H1 (cell line): ENCODE data around the gene GNG14. TPM values are rescaled to one million over a fixed set of nuclear protein-coding genes. Genes with fewer than 3 reads are reported as not detected.

ENCODE experiments used
- CTCF ChIA-PET: fragments of 300-600 bp; sonication (Branson Sonifier 250); formaldehyde crosslinking; loops from one replicate; lab custom pipeline; 2021; ENCODE audit not compliant: partially characterized antibody; lab: Charles Lee
- POLR2A ChIA-PET: fragments of 300-600 bp; sonication (Branson Sonifier 250); formaldehyde crosslinking; loops from one replicate; lab custom pipeline; 2021; ENCODE audit warnings: inconsistent platforms; ENCODE audit not compliant: partially characterized antibody; lab: Charles Lee
- DNase-seq, 2 experiments: peaks; one replicate each; pipeline versions ENCODE4 v3.0.0 to v3.0.0-alpha.2; 2010 to 2022; ENCODE audit warnings: low spot score in 2 of 2, low read depth in 1 of 2, mixed read lengths in 1 of 2
- FAIRE-seq: peaks from 2 replicates; lab custom pipeline; 2011; peaks lifted over from hg19 to GRCh38; lab: Jason Lieb, UNC
- H2AFZ ChIP-seq: 2 replicates; pipeline ENCODE4 v1.8.1; 2012; ENCODE audit warnings: low read length, inconsistent platforms
- H2AK5ac ChIP-seq: 2 replicates; pipeline ENCODE4 v1.6.1; 2013; ENCODE audit warnings: low read depth, low read length
- H2BK120ac ChIP-seq: replicated peaks from 2 replicates; pipeline ENCODE3; 2013; ENCODE audit warnings: low read depth, low read length, inconsistent platforms
- H2BK12ac ChIP-seq: 2 replicates; pipeline ENCODE4 v1.6.1; 2013; ENCODE audit warnings: low read depth, low read length
- H2BK15ac ChIP-seq: 2 replicates; pipeline ENCODE4 v1.6.1; 2013; ENCODE audit warnings: low read length
- H2BK20ac ChIP-seq: 2 replicates; pipeline ENCODE4 v1.6.1; 2013; ENCODE audit warnings: low read length
- H2BK5ac ChIP-seq: 2 replicates; pipeline ENCODE4 v1.6.1; 2013; ENCODE audit warnings: low read depth, low read length
- H3K14ac ChIP-seq: 2 replicates; pipeline ENCODE4 v1.6.1; 2013; ENCODE audit warnings: inconsistent platforms; ENCODE audit not compliant: insufficient read length
- H3K18ac ChIP-seq: 2 replicates; pipeline ENCODE4 v1.6.1; 2013; ENCODE audit warnings: low read length; ENCODE audit errors: extremely low read depth
- H3K23ac ChIP-seq: 2 replicates; pipeline ENCODE4 v1.6.1; 2013; ENCODE audit warnings: inconsistent platforms; ENCODE audit not compliant: insufficient read length
- H3K23me2 ChIP-seq: 2 replicates; pipeline ENCODE4 v1.6.1; 2013; ENCODE audit warnings: low read depth, low read length
- H3K27ac ChIP-seq: 2 replicates; pipeline ENCODE4 v1.6.1; 2011; ENCODE audit warnings: low read depth, low read length, inconsistent platforms
- H3K27me3 ChIP-seq, 4 experiments: replicated peaks in 1 of 4; 1 replicate in 1 of 4; 2 replicates in 3 of 4; pipeline versions ENCODE4 v1.6.1 to v1.8.1; 2011 to 2013; ENCODE audit warnings: low read length in 3 of 4, mild to moderate bottlenecking in 3 of 4, inconsistent platforms in 2 of 4, mixed read lengths in 2 of 4, moderate library complexity in 1 of 4; ENCODE audit not compliant: control insufficient read depth in 3 of 4, insufficient read depth in 3 of 4; ENCODE audit errors: extremely low read depth in 1 of 4
- H3K36me3 ChIP-seq, 4 experiments: 2 replicates each; pipeline versions ENCODE4 v1.6.1 to v1.8.1; 2011 to 2013; ENCODE audit warnings: mild to moderate bottlenecking in 4 of 4, low read length in 3 of 4, moderate library complexity in 2 of 4, control low read depth in 1 of 4, inconsistent platforms in 1 of 4; ENCODE audit not compliant: insufficient read depth in 4 of 4, control insufficient read depth in 2 of 4
- H3K4ac ChIP-seq: replicated peaks from 2 replicates; pipeline ENCODE3; 2013; ENCODE audit warnings: low read length, low read depth, mixed read lengths, inconsistent platforms; ENCODE audit not compliant: insufficient read length
- H3K4me1 ChIP-seq, 4 experiments: replicated peaks in 1 of 4; 1 replicate in 1 of 4; 2 replicates in 3 of 4; pipeline versions ENCODE4 v1.6.1 to v1.8.1; 2011 to 2013; ENCODE audit warnings: low read length in 3 of 4, inconsistent platforms in 2 of 4, mixed read lengths in 1 of 4; ENCODE audit not compliant: insufficient read depth in 4 of 4, control insufficient read depth in 3 of 4
- H3K4me2 ChIP-seq, 2 experiments: 2 replicates each; pipeline versions ENCODE4 v1.6.1 to v1.8.1; 2011 to 2013; ENCODE audit warnings: low read depth in 2 of 2, low read length in 2 of 2, control low read depth in 1 of 2, inconsistent platforms in 1 of 2, mild to moderate bottlenecking in 1 of 2; ENCODE audit not compliant: insufficient read depth in 1 of 2
- H3K4me3 ChIP-seq, 4 experiments: fragments of 200-600, 300-600 bp in 1 of 4; sonication (generic), shearing (Covaris generic), sonication (Bioruptor Twin) in 1 of 4; 2 replicates each; pipeline versions ENCODE4 v1.5.1 to v1.8.1; 2011 to 2016; ENCODE audit warnings: low read length in 4 of 4, low read depth in 3 of 4, control low read depth in 2 of 4, inconsistent platforms in 2 of 4, mild to moderate bottlenecking in 2 of 4, mixed read lengths in 1 of 4, moderate library complexity in 1 of 4; ENCODE audit not compliant: insufficient read depth in 2 of 4; ENCODE audit errors: extremely low read depth in 1 of 4
- H3K56ac ChIP-seq: replicated peaks from 2 replicates; pipeline ENCODE3; 2013; ENCODE audit warnings: low read depth, mild to moderate bottlenecking, mixed read lengths, low read length, inconsistent platforms; ENCODE audit not compliant: insufficient read length
- H3K79me1 ChIP-seq: 2 replicates; pipeline ENCODE4 v1.6.1; 2013; ENCODE audit warnings: low read depth, low read length, control low read depth
- H3K79me2 ChIP-seq, 2 experiments: 2 replicates each; pipeline versions ENCODE4 v1.6.1 to v1.8.1; 2012 to 2013; ENCODE audit warnings: low read length in 2 of 2, mild to moderate bottlenecking in 2 of 2, inconsistent platforms in 1 of 2; ENCODE audit not compliant: insufficient read depth in 2 of 2, control insufficient read depth in 1 of 2
- H3K9ac ChIP-seq, 4 experiments: replicated peaks in 1 of 4; 1 replicate in 1 of 4; 2 replicates in 3 of 4; pipeline versions ENCODE4 v1.6.1 to v1.8.1; 2011 to 2013; ENCODE audit warnings: low read depth in 3 of 4, low read length in 3 of 4, control low read depth in 2 of 4, mild to moderate bottlenecking in 2 of 4, moderate library complexity in 2 of 4, inconsistent platforms in 1 of 4; ENCODE audit errors: extremely low read depth in 1 of 4
- H3K9me3 ChIP-seq, 2 experiments: 2 replicates each; pipeline versions ENCODE4 v1.6.1 to v1.8.1; 2012 to 2013; ENCODE audit warnings: mild to moderate bottlenecking in 2 of 2, moderate library complexity in 2 of 2, control low read depth in 1 of 2, inconsistent platforms in 1 of 2, low read depth in 1 of 2, low read length in 1 of 2, mixed read lengths in 1 of 2; ENCODE audit not compliant: insufficient read depth in 2 of 2
- H4K20me1 ChIP-seq, 2 experiments: replicated peaks in 1 of 2; 2 replicates each; pipeline versions ENCODE3 to v1.8.1; 2011 to 2013; ENCODE audit warnings: inconsistent platforms in 2 of 2, low read length in 2 of 2, mild to moderate bottlenecking in 1 of 2; ENCODE audit not compliant: insufficient read depth in 2 of 2, control insufficient read depth in 1 of 2
- H4K5ac ChIP-seq: 2 replicates; pipeline ENCODE4 v1.6.1; 2013; ENCODE audit warnings: low read length, low read depth, mixed read lengths, inconsistent platforms; ENCODE audit not compliant: insufficient read length
- H4K8ac ChIP-seq: 2 replicates; pipeline ENCODE4 v1.8.0; 2013; ENCODE audit warnings: mild to moderate bottlenecking, moderate library complexity, low read length, inconsistent platforms; ENCODE audit not compliant: insufficient read depth; ENCODE audit errors: extremely low read depth
- H4K91ac ChIP-seq: replicated peaks from 2 replicates; pipeline ENCODE3; 2013; ENCODE audit warnings: low read length, mixed read lengths, inconsistent platforms; ENCODE audit not compliant: insufficient read length
- JUN ChIP-seq: IDR thresholded peaks from 2 replicates; pipeline ENCODE4 v1.6.1; 2011; ENCODE audit warnings: low read depth, mild to moderate bottlenecking, improper control_type of control experiment, low read length
- NRF1 ChIP-seq: IDR thresholded peaks from 2 replicates; pipeline ENCODE4 v1.6.1; 2011; ENCODE audit warnings: mild to moderate bottlenecking, low read depth, low read length, improper control_type of control experiment
- POLR2AphosphoS5 ChIP-seq: IDR thresholded peaks from 2 replicates; pipeline ENCODE4 v1.6.1; 2011; ENCODE audit warnings: low read depth, low read length
- RNF2 ChIP-seq: fragments of 200-900, 300-1000 bp; sonication (generic); IDR thresholded peaks from 2 replicates; pipeline ENCODE4 v1.7.1; 2016; ENCODE audit warnings: borderline replicate concordance, low read depth, mild to moderate bottlenecking, antibody characterized with exemption, low read length; ENCODE audit not compliant: poor library complexity, severe bottlenecking; ENCODE audit errors: missing control alignments
- SRF ChIP-seq: IDR thresholded peaks from 2 replicates; pipeline ENCODE4 v1.6.1; 2011; ENCODE audit warnings: mild to moderate bottlenecking, low read depth, low read length, moderate library complexity
- WGBS, 2 experiments: shearing (Covaris generic) in 1 of 2; methylation state at CpG; one replicate each; pipeline versions ENCODE4 v1.1.6 to v1.1.7; 2013 to 2015; ENCODE audit warnings: low lambda C conversion rate in 2 of 2, mixed read lengths in 2 of 2, inconsistent platforms in 1 of 2, low coverage in 1 of 2, missing lambda C conversion rate in 1 of 2; ENCODE audit not compliant: insufficient replicate concordance in 2 of 2, insufficient coverage in 1 of 2, insufficient read length in 1 of 2; ENCODE audit errors: extremely low coverage in 1 of 2, missing lambda C conversion rate in 1 of 2; 5-methylcytosine and 5-hydroxymethylcytosine counted together
- polyA plus RNA-seq, 7 experiments: library from polyadenylated mRNA; depleted of rRNA in 3 of 7; stranded (reverse) in 5 of 7; unstranded in 2 of 7; fragments of >200 nt in 5 of 7; fragments of 200-250 nt in 2 of 7; gene quantifications; 1 replicate in 5 of 7; 2 replicates in 1 of 7; 4 replicates in 1 of 7; pipeline versions ENCODE4 v1.2.1 to v1.2.3, GENCODE V29; 2011 to 2013; ENCODE audit warnings: missing spikeins in 2 of 7, mixed read lengths in 2 of 7
- total RNA-seq: library from RNA; stranded (reverse); fragmentation: NEBNext Ultra II Directional; extraction: Animal tissue kit (Norgen Biotek cat#: 25700); gene quantifications from 2 replicates; pipeline ENCODE4 v1.2.1, GENCODE V29; 2021
- TF ChIP-seq, protein P1 (sequence below), 3 experiments: IDR thresholded peaks; 1 replicate in 2 of 3; 2 replicates in 1 of 3; pipeline versions ENCODE4 v1.5.1 to v1.6.1; 2011; ENCODE audit warnings: low read length in 3 of 3, mild to moderate bottlenecking in 3 of 3, inconsistent platforms in 2 of 3, low read depth in 1 of 3, moderate library complexity in 1 of 3; ENCODE audit not compliant: insufficient read depth in 1 of 3; ENCODE audit errors: control extremely low read depth in 1 of 3

GNG14 gene
- total and polyA plus RNA-seq, 2 of the 8 experiments (the other 6 are each of a cell fraction or from before 2014, with no cell fraction given), result not detected

DNA sequence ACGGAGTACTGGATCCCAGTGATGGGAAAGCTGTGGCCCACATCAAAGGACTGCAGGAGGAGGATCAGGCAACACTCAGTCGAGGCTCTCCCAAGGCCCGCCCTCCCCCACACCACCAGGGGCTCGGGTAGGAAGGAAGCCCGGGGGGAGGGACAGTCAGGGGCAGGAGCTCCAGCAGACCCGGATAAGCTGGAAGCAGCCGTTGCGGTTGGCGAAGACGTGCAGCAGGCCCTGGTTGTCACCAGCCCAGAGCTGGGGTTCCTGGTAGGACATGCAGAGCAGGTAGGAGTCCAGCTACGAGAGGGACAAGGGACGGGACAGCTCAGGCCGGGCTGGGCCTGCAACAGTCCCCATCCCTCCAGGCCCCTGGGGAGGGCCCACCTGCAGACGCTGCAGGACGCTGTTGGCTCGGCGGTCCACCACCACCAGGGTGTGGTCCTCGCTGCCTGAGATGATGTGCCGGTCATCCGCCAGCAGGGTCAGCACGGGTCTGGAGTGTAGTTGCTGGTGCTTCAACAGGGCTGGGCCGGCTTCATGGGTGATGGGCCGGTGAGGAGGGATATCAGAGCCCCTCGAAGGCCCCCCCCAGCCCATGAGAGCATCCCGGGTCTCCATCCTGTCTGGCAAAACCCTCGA, 1.9 kb downstream of the GNG14 start:
- Histone ChIP-seq H4K20me1 (peaks cover 0 to 8% of the 10 kb centered on the region in 2 experiments), H2BK5ac (no peak overlapping the region), H3K23ac (no peak overlapping the region), H3K4me2 (no peak overlapping the region), H4K91ac (no peak overlapping the region), H3K27ac (no peak overlapping the region), H3K36me3 (no peaks in the 10 kb centered on the region), H3K18ac (no peak overlapping the region), H2BK20ac (no peak overlapping the region), H3K9ac (no peak overlapping the region), H3K23me2 (no peaks in the 10 kb centered on the region), H3K9me3 (no peaks in the 10 kb centered on the region), H2AFZ (no peak overlapping the region), H4K8ac (no peak overlapping the region), H2BK15ac (no peak overlapping the region), H2BK120ac (no peak overlapping the region), H2AK5ac (no peak overlapping the region), H2BK12ac (no peak overlapping the region), H3K27me3 (no peaks in the 10 kb centered on the region), H3K79me2 (no peaks in the 10 kb centered on the region), H3K79me1 (no peaks in the 10 kb centered on the region), H4K5ac (no peak overlapping the region), H3K4me1 (no peaks in the 10 kb centered on the region), H3K14ac (no peak overlapping the region), H3K4ac (no peak overlapping the region), H3K56ac (no peak overlapping the region), H3K4me3 (no peak overlapping the region)
- DNase-seq, result no peak
- ChIA-PET POLR2A (interaction anchor here (1.1 to 9.2 kb wide), 3 partner anchors 11 to 68 kb away, joined by 3 to 93 read pairs (median 4); partner anchors contain the start of gene DHPS), CTCF (interaction anchor here (0.6 to 1.4 kb wide), 3 partner anchors 13 to 174 kb away, joined by 3 to 5 read pairs (median 4); no protein-coding TSS in a partner anchor)
- TF ChIP-seq RNF2, result no peak
- no peak for TF ChIP-seq NRF1
- TF ChIP-seq, protein P1, sequence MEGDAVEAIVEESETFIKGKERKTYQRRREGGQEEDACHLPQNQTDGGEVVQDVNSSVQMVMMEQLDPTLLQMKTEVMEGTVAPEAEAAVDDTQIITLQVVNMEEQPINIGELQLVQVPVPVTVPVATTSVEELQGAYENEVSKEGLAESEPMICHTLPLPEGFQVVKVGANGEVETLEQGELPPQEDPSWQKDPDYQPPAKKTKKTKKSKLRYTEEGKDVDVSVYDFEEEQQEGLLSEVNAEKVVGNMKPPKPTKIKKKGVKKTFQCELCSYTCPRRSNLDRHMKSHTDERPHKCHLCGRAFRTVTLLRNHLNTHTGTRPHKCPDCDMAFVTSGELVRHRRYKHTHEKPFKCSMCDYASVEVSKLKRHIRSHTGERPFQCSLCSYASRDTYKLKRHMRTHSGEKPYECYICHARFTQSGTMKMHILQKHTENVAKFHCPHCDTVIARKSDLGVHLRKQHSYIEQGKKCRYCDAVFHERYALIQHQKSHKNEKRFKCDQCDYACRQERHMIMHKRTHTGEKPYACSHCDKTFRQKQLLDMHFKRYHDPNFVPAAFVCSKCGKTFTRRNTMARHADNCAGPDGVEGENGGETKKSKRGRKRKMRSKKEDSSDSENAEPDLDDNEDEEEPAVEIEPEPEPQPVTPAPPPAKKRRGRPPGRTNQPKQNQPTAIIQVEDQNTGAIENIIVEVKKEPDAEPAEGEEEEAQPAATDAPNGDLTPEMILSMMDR (IDR thresholded peaks at IDR 0.05; ENCODE audit: control extremely low read depth in 1 of 3, insufficient read depth in 1 of 3, low read depth in 1 of 3, low read length in 3 of 3), result no peak
- TF ChIP-seq SRF, result no peak
- no peak for TF ChIP-seq JUN
- TF ChIP-seq POLR2AphosphoS5, result no peak
- FAIRE-seq, result no peak
- WGBS, 2 experiments, result 92% methylated on average over 26 of the region's 26 CpGs; no CpG with 5 or more reads in 1 of the 2 experiments
